GM18519 (cell line): ENCODE data around the gene ARNT2.

Source experiments
- ATAC-seq: cut with Tn5 transposase; IDR thresholded peaks from one replicate; pipeline ENCODE4 v1.9.1; 2021; ENCODE audit warnings: mild to moderate bottlenecking, moderate library complexity; ENCODE audit not compliant: unreplicated experiment, low FRiP score

Gene ARNT2

DNA sequence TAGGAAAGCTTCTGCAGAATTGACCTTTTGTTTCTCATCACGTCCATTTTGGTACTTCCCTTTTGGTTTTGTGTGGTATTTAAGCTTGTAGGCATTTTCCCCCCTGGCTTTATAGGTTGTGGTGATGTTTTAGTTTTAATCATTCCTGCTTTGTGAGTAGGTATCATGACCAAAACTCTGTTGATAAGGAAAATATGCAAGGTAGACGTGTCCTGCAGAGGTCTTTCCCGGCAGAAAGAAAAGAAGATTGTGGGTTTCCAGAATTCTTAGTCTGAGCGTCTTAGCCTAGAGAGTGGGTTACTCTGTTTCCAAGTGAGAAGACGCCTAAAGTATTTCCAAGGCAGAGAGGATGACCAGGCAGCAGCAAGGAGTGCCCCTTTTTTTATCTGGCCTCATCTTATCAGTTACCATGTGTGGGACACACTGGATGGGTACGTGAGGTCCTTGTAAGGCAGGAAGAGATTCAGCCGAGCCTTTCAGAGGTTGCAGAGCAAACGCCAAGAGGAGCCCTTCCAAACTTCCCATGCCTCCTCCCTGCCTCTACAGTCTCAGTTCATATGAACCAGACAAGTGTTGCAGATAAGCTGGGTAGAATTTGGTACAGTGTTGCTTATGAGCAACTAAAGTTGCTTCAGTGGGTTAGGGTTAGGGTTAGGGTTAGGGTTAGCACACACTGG, 58.8 kb downstream of the ARNT2 start:
- no peak for ATAC-seq

DNA sequence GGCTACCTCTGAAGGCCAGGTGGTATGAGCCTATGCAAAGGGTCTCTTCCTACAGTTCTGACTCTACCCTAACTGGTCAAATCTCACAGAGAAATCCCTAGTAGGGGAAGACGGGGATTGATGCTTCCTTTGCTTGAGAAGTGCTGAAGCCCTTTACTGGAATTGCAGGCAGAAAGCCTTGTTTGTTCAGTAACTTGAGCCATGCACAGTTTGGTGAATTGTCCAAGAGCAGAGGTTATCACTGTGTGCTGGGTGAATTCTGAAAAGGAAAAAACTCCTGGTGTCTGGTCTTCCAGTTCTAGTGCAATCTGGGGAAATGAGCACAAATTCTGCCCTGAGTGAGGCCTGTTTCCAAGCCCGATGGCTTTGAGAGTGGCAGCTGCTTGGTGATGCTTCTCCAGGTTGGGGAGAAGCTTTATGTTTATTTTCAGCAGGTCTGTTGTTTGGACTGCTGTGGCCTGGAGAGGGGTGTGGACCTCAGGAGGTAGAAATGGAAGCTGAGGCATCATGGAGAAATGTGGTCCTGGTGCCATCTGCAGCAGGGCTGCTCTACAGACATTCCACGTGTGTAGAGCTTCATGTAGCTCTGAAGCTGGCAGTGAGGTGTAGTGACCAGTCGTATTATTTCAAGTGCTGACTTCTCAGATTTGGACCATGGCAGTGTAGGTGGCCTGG, 60.9 kb downstream of the ARNT2 start:
- no peak for ATAC-seq

DNA sequence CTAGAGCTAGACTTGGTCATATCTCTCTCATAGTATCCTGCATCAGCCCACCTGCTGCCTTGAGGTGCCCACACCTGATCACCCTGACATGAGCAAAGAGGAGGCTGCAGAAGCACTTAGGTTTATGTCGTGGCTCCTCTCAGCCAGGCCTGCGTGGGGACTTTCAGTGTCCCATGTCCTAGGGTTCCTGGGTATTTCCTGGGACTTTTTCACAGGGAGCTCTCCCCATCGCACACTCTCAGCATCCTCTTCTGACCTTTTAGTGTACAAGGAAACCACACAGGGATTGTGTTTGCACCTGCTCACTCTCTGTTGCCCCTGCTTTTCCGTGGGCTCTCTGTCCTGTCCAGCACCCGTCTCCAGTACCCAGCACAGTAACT, 61.4 kb downstream of the ARNT2 start:
- no peak for ATAC-seq

DNA sequence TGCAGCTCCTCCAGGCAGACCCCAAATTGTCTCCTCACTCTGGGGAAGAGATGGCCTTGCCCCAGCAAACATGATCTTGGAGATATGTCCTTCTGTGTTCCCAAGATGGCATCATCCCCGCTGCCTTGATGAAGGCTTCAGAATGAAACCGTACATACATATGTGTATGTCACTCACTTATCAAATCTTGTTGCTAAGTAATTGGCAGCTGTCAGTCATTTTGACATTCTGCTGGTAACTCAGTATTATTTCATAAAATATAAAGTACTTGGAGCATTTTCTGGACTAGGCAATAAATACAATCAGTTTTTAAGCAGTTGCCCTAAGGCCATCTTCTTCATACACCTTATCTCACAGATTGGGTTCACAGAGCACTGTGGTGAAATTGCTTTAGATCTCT, 62.4 kb downstream of the ARNT2 start:
- ATAC-seq, result no peak

DNA sequence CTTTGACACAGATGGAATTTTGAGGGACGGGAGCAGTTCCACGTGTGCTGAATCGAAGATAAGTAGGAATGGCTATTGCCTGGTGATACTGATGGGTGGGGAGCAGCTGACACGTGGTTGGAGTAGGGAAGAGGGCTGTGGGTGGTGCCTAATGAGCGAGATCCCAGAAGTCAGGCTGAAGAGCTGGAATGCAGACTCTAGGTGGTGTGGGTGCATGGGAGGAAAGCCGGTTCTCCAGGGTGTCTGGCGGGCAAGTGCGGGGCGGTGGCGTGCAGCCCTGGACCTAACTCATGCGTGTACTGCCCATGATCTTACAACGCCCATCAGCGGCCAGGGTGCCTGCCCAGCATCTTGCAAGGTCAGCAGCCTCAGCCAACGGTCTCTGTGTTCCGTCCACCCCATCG, 63.1 kb downstream of the ARNT2 start:
- no peak for ATAC-seq

DNA sequence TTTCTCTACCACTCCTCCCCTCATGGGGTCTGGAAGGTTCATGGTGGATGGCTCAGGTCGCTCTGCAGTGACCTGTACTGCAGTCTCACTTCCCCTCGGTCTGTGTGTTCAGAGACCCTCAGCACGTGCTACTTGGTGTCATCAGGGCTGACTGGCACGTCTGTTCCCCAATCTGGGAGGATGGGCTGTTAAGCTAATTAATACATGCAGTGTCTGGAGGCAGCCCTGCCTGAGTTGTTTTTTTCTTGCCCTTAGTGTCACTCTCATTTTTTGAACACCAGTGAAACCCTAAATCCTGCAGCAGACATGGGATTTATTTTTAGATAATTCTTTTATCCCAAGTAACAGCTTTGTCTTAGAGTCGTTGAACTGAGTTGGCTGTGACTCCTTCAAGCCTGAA, 64.6 kb downstream of the ARNT2 start:
- no peak for ATAC-seq

DNA sequence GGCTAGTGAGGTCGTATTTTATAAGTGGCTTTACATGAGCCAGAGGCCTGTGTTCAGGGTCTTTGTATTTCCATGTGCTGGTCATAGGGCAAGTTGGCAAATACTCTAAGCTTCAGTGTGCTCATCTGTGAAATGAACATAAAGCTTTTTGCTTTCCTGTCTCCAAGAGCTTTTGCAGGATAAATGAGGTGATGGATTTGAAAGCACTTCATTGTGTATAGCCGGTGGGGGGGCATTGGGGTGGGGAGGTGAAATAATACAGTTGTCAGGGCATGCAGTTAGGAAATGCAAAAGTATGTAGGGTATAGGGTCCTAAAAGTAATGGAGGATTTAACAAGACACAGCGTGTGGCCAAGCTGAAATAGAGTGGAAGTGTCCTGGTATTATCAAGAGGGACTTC, 67.7 kb downstream of the ARNT2 start:
- no peak for ATAC-seq

DNA sequence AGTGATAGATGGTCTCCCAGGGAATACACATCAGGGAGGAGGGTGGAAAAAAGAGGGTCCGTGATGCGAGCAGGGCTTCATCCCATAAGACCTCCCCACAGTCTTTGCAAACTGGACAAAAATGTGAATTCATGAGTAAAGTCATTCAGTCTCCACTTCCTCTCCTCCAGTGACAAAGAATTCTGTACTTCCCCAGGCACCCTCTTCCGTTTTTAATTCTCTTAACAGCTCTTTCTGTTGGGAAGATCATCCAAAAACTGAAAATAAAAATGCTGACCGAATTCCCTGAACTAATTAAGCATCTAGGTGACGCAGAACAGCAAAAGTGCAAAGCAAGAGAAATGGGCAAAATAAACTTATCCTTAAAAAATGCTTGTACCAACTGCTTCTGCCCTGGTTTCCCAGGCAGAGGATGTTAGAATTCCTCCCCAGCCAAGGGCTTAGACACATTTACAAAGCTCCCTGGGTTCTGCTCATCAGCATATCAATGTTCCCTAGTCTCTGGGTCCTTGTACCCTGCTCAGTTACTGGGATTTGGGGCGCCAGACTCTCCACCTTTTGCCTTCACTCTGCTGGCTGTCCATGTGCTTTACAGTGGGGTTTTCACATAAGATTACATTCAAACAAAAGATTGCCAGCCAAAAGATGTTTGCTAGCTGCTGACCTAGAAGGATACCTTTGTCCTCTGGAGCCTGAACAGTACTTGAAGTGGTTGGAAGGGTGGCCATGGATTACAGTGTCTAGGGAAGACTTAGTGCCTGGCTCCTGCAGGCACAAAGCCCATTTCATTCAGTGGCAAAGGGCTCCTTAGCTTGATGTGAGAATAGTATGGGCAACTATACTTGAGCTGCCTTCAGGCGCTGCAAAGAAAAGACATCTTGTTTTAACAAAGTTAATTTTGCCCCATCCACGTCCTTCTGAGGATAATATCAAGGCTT, 69.4 kb downstream of the ARNT2 start:
- no peak for ATAC-seq

DNA sequence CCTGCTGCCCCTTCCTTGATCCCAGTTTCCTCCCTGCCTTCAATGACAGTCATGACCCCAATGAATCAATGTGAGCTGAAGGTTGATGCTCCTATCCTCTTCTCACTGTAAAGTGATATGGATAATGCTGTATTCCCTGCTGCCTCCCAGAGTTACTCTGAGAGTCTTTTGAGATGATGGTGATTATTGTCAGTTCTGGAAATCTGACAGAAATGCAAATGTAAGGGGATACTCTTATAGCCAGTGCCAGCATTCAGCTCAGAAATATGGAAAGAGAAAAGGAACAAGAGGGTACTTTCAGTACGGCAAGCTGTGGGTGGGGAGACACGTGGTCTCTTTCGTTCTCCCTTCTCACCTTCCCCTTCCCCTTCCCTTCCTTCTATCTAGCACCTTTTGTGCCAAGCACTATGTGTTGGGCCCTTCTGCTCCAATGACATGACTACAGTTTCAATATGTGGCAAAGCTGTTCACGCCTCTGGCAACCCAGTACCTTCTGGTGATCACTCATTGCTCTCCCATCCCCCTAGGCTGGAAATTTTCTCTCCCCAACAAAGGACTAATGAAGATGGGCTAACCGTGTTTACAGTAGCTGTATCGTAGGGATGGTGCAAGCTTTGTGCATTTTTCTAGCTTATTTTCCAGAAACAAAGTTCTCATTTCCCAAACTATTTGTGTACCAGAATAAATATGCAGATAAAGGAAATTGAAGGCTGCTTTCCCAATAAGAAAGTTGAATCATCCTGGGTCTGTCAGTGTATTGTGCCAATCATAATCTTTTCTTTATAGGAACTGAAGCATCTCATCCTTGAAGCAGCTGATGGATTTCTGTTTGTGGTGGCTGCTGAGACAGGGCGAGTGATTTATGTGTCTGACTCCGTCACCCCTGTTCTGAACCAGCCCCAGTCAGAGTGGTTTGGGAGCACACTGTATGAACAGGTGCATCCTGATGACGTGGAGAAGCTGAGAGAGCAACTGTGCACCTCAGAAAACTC, 70.3 kb downstream of the ARNT2 start:
- no peak for ATAC-seq

DNA sequence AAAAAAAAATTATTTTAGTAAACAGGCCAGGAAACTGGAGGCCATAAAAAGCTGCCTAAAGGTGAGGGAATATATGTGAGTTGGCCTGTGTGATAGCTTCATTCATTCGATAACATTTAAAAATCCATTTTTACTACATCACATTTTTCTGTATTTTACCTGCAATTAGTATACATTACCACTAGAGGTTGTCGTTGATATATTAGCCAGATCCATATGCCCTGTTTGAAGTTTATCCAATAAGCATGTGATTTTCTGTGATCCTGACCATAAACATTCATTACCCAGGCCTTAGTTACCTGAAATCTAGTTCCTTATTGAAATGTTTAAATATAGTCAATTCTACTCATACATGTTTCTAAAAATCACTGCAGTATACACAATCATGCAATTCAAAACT, 71.4 kb downstream of the ARNT2 start:
- no peak for ATAC-seq

DNA sequence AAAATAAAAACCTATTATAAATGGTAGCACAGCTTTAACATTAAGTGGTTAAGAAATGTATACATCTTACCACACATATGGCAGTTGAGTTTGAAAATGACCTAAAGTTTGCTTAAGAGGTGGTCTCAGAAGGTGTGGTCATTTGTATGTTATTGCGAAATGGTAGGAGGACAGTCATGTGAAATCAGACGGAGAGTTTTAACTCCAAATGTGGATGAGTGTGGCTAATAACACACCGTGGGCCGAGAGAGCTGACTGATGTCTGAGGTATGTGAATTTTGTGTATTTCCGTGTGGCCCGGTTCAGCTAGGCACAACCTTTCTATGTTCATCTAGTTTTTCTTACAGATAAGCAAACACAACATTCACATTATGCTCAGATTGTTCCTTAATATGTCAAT, 71.9 kb downstream of the ARNT2 start:
- no peak for ATAC-seq

DNA sequence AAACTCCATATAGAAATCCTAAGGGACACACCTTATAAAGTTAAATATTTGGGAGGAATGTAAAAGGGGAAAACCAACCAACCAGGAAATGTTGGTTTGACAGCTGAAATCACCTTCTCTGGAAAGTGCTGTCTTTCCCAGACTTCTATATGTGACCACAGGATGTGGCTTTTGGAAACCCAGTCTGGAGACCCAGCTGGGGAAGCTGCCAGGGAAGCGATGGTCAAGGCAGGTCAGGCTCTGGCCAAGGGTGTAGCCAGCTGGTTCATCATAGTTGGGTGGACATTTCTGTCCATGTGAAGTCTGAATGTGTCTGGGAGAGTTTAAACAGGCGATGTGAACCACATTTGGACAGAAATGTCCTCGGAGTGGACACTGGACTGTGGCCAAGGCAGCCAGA, 73.9 kb downstream of the ARNT2 start:
- no peak for ATAC-seq

DNA sequence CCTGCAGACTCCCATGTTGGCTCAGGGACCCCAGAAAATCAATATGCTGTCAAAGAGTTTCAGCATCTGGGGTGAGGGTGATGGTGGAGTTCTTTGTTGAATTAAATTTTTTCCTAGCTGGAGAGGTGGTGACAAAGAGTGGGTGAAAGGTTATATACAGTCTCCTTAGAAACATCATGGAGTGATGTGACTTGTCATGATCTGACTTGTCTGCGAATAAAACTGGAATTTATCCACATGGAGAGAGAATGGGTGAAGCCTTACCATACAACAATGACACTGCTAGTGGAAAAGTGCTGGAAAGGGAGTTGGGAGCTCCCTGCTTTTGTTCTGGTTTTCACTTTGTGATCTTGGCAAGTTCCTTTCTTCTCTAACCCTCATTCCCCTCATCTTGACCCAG, 75.0 kb downstream of the ARNT2 start:
- no peak for ATAC-seq

DNA sequence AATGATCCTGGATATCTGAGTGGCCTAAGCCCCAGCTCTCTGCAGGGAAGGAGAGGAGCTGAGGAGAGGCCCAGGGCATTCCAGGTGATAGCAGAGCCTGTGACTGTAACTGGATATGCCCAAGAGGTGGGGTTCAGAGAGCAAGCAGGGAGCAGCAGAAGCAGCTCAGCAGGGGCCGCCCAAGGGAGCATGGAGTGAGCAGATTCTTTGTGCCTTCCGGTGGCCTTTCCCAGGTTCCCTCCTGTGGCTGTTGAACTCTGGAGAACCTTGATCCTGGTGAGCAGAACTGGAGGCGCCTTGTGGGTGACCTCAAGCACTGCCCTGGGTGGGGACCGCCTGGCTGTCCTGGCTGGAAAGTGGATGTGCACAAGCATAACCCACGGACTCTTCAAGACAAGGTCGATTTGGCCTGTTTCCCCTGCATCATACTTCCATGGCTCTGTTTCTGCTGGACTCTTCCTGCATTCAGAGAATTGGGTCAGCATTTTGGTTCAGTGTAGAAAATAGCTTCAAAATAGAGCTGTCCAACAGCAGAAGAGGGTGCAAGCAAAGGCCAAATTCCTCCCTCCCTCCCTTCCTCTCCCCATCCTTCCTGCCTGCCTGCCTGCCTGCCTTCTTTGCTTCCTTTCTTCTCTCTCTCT, 76.1 kb downstream of the ARNT2 start:
- no peak for ATAC-seq

DNA sequence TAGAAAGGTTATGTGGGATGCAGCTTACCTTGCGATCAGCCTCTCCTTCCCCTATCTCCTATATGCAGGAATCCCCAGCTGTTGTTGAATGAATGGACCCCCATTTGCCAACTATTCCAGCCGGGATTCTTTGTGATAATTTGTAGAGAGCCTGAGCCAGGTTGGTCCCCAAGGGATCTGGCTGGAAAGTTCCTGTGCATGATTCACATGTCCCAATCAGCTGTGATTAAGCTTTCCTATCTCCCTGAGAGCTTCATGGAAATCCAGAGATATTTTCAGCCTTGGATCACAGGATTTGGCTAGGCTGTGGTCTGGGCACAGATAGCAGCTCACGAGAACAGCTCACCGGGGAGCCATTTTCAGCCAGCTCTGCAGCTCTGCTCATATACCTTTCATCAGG, 76.7 kb downstream of the ARNT2 start:
- no peak for ATAC-seq

DNA sequence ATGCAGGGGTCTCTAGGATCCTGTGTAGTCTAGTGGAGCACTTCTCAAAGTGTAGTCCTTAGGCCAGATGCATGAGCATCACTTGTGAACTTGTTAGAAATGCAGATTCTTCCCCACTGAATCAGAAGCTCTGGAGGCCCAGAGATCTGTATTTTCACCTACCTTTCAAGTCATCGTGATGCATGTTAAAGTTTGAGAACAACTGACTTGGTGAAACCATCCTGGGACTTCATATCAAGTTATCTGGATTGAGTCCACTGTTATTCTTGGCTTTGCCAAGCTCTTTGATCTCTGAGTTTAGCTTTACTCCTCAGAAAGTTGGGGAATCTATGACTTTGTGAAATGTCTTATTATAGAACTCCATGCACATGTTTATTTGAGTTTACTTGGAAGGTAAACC, 78.5 kb downstream of the ARNT2 start:
- ATAC-seq, result no peak

DNA sequence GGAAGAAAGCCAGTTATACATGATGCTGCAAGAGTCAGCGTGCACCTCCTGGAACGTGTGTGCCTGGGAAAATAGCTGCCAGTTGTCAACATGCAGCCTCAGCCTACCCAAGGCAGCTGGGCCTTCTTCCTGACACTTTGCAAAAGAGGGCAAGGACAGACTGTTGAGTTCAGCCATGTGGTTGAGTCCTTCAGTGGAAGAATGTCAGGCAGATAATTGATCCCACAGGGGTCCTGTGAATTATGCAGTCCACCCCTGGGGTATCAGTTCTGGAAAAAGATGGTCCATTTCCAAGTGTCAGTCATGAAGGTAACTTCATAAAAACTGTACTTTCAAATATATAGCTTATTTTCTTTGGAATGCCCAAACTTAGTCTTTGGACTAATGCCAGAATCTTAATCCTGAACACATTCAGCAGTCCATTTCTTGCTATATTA, 79.6 kb downstream of the ARNT2 start:
- no peak for ATAC-seq

DNA sequence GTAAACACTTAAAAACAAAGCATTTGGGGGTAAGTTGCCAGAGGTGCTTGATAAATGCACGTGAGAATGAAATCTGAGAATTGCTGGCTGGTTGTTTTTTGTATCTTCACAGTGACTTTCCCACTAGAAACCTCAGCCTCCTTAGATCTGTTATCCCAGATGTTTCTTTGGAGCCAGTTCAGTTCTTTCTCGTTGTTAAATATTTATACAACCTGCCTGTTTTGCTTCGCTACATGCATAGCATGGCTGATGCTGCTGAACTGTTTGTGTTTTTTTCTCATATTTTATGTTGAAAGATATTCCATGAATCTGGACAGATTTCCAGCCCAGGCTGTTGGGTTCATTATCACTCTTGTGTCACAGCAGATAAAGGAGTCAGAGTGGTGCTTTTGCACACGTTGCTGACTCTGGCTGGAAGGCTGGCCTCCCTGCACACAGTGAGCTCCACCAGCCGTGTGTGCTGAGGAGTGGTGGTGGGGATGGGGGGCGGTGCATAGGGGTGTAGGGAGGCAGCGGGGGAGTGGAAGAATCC, 80.2 kb downstream of the ARNT2 start:
- no peak for ATAC-seq

DNA sequence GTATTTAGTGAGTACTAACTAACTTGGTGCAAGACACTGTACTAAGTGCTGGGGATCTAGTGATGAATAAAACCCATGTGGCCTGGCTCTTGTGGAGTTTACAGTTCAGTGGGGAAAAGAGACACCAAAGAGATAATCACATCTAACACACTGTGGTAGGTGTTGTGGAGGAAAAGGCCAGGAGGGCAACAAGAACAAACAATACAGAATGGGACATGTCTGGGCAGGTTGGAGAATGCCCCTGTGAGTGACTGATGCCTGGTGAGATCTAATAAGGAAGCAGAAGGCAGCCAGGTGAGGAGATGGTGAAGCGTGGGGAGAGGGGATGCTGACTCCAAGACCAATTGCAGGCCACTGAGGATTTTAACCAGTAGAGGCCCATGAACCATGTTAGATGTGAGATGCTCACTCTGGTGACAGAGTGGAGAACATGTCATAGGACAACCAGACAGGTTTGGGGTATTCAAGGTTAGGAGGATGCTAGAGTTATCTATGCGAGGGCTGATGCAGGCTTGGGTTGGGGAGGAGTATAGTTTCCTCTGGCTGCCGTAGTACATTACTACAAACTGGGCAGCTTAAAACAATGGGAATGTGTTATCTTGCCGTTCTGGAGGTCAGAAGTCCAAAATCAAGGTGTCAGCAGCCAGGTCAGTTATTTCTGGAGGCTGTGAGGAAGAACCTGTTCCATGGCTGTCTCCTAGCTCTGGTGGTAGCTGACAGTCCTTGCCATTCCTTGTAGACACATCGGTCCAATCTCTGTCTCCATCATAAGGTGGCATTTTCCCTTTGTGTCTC, 81.4 kb downstream of the ARNT2 start:
- ATAC-seq, result no peak
